Measurements from ENCODE around the gene FETUB. TPM values are rescaled to one million over a fixed set of nuclear protein-coding genes. Genes with fewer than 3 reads are reported as not detected.

FETUB gene
- total RNA-seq, 4 donors from 2014 or later: not detected

DNA sequence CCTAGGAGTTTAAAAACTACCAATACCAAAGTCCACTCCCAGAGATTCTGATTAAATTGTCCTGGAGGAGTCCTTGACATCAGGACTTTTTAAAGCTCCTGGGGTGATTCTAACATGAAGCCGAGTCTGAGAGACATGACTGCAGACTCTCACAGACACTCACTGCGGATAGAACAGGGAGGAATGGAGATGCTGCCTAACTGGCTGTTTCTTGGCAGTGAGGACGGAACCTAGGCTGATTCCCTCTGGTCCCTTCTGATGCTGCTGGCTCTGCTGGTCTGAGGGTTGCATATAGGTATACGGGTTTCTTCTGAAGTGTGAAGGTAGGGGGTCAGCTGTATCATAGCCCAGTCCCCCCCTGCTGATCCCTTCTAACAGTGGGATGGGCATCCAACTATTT, 24.3 kb downstream of the FETUB start:
- TF ChIP-seq POLR2A (IDR thresholded peaks at IDR 0.05): no peak
- TF ChIP-seq, protein P1, sequence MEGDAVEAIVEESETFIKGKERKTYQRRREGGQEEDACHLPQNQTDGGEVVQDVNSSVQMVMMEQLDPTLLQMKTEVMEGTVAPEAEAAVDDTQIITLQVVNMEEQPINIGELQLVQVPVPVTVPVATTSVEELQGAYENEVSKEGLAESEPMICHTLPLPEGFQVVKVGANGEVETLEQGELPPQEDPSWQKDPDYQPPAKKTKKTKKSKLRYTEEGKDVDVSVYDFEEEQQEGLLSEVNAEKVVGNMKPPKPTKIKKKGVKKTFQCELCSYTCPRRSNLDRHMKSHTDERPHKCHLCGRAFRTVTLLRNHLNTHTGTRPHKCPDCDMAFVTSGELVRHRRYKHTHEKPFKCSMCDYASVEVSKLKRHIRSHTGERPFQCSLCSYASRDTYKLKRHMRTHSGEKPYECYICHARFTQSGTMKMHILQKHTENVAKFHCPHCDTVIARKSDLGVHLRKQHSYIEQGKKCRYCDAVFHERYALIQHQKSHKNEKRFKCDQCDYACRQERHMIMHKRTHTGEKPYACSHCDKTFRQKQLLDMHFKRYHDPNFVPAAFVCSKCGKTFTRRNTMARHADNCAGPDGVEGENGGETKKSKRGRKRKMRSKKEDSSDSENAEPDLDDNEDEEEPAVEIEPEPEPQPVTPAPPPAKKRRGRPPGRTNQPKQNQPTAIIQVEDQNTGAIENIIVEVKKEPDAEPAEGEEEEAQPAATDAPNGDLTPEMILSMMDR (IDR thresholded peaks at IDR 0.05): no peak
- H3K9me3 ChIP-seq: no peaks in the 10 kb centered on the region
- no peaks in the 10 kb centered on the region for H3K27me3 ChIP-seq
- no peaks in the 10 kb centered on the region for H3K36me3 ChIP-seq
- no peak overlapping the region for H3K4me3 ChIP-seq
- H3K27ac ChIP-seq: no peak overlapping the region
- no peaks in the 10 kb centered on the region for H3K4me1 ChIP-seq
- DNase-seq: no peak

DNA sequence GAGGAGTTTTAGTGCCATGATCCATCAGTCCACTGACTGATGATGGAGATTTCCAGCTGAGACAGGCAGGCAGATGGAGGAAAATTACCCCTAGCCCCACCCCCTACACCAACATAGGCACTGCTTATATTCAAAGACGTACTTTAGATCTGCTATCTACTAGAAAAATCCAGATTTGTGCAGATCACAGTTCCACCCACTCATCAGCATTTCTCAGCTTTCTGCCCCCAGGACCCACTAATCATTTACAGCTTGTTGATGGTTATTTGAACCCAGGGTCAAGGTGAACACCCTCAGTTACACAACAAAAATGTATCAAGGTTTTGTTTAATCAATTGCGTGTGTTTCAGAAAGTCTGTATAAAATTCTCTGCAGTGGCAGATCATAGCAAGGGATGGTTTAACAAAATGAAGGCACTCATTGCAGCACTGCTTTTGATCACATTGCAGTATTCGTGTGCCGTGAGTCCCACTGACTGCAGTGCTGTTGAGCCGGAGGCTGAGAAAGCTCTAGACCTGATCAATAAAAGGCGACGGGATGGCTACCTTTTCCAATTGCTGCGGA, 25.5 kb downstream of the FETUB start, which contains the start of gene HRG:
HRG (plus strand) TSS at position 390 of the 564 bp plus-strand sequence; CDS start at position 408, 18 bp downstream.
- Histone ChIP-seq H3K4me1 (no peaks in the 10 kb centered on the region), H3K27ac (no peak within 1 kb of the TSS), H3K27me3 (no peaks in the 10 kb centered on the region), H3K36me3 (no peaks in the 10 kb centered on the region), H3K4me3 (no peak within 1 kb of the TSS), H3K9me3 (no peaks in the 10 kb centered on the region)
- TF ChIP-seq POLR2A (IDR thresholded peaks at IDR 0.05): no peak
- TF ChIP-seq, protein P1 (IDR thresholded peaks at IDR 0.05): no peak
- no peak for DNase-seq

DNA sequence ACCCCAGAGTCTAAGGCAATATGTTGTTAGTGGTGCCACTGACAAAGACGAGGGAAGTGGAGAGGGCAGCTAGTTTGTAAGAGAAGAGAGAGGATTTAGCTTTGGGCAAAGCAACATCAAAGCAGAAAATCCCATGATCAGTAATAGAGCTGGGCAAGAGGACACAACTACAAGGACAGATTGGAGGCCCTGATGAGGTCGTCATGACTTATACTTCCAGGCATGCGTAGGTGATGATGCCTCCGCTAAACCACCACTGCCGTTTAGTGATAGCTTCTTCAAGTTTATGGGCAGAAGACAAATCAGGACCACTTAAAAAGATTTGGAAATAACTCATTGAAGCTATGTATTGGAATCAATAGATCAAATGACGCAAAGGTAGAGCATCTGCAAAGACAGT, 28.2 kb downstream of the FETUB start:
- H3K4me3 ChIP-seq: no peak overlapping the region
- no peaks in the 10 kb centered on the region for H3K9me3 ChIP-seq
- no peak for TF ChIP-seq POLR2A (IDR thresholded peaks at IDR 0.05)
- TF ChIP-seq, protein P1 (IDR thresholded peaks at IDR 0.05): no peak
- no peaks in the 10 kb centered on the region for H3K27me3 ChIP-seq
- no peak overlapping the region for H3K27ac ChIP-seq
- no peak for DNase-seq
- H3K36me3 ChIP-seq: no peaks in the 10 kb centered on the region
- no peaks in the 10 kb centered on the region for H3K4me1 ChIP-seq

- Histone ChIP-seq H3K27me3 (no peaks in the 10 kb centered on the region), H3K27ac (no peak overlapping the region), H3K4me1 (no peaks in the 10 kb centered on the region), H3K9me3 (no peaks in the 10 kb centered on the region), H3K4me3 (no peak overlapping the region), H3K36me3 (no peaks in the 10 kb centered on the region)
- no peak for DNase-seq
- TF ChIP-seq, protein P1 (IDR thresholded peaks at IDR 0.05): no peak
- no peak for TF ChIP-seq POLR2A (IDR thresholded peaks at IDR 0.05)
Observed at GRCh38 chr3:186669378-186670084, 29.3 kb downstream of the FETUB start.

DNA sequence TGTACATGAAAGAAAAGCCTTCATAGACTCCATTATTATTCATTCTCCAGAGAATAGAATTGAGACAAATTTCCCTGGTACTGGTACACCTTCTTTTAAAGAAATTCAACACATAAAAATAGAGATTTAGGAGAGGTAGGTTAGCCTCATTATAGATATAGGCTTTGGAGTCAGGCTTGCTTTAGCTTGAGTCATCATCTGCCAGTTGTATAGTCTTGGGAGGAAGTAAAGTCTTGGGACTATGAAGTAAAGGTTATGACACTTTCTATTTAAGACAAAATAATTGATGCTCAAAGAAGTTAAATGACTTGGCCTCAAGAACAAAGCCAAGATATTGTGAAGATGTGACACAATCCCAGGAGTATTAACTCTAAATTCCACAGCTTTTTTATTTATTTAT, 30.0 kb downstream of the FETUB start:
- Histone ChIP-seq H3K4me1 (no peaks in the 10 kb centered on the region), H3K36me3 (no peaks in the 10 kb centered on the region), H3K27me3 (no peaks in the 10 kb centered on the region), H3K4me3 (no peak overlapping the region), H3K27ac (no peak overlapping the region), H3K9me3 (no peaks in the 10 kb centered on the region)
- no peak for DNase-seq
- TF ChIP-seq POLR2A (IDR thresholded peaks at IDR 0.05): no peak
- TF ChIP-seq, protein P1 (IDR thresholded peaks at IDR 0.05): no peak

Data from Peyer's patch (tissue), 4 donors.